ENCODE measurements around the gene ZBTB4.
A peak's percentile ranks its signal among the peaks of the same experiment; 100 is the strongest.

The ZBTB4 gene

GRCh38 chr17:7441266-7441665, 38.2 kb downstream of the ZBTB4 start:
- H3K4me3 ChIP-seq (ENCODE audit: low read depth, low read length): no peak overlapping the region
- no peak for TF ChIP-seq CTCF (IDR thresholded peaks at IDR 0.05; ENCODE audit: low read depth, low read length)
- no peak for DNase-seq (ENCODE audit: low read depth, low spot score)
- in situ Hi-C loops (cut with HindIII; ENCODE audit: low sequenced_read_pairs): no loop called here

- in situ Hi-C loops (cut with HindIII; ENCODE audit: low sequenced_read_pairs): no loop called here
- peak overlapping the region; percentile 39 for H3K4me3 ChIP-seq (ENCODE audit: low read depth, low read length)
- TF ChIP-seq CTCF (IDR thresholded peaks at IDR 0.05; ENCODE audit: low read depth, low read length): no peak
- peak; percentile 29 for DNase-seq (ENCODE audit: low read depth, low spot score)
Measured at GRCh38 chr17:7440834-7441195, 38.6 kb downstream of the ZBTB4 start.

GRCh38 chr17:7440113-7440833, 39.2 kb downstream of the ZBTB4 start:
- DNase-seq (ENCODE audit: low read depth, low spot score): peak; percentile 6
- H3K4me3 ChIP-seq (ENCODE audit: low read depth, low read length): peak overlapping the region; percentile 39
- TF ChIP-seq CTCF (IDR thresholded peaks at IDR 0.05; ENCODE audit: low read depth, low read length): no peak
- in situ Hi-C loops (cut with HindIII; ENCODE audit: low sequenced_read_pairs): no loop called here

GRCh38 chr17:7439462-7440112, 39.8 kb downstream of the ZBTB4 start, which contains the start of gene FGF11:
TSS of gene FGF11 (plus strand) at chr17:7439512. CDS start at chr17:7439621, 109 bp downstream.
- DNase-seq (ENCODE audit: low read depth, low spot score): no peak
- H3K4me3 ChIP-seq (ENCODE audit: low read depth, low read length): peak within 1 kb of the TSS; percentile 39
- in situ Hi-C loops (cut with HindIII; ENCODE audit: low sequenced_read_pairs): no loop called here
- no peak for TF ChIP-seq CTCF (IDR thresholded peaks at IDR 0.05; ENCODE audit: low read depth, low read length)

GRCh38 chr17:7438656-7439460, 40.6 kb downstream of the ZBTB4 start:
- DNase-seq (ENCODE audit: low read depth, low spot score): no peak
- no peak for TF ChIP-seq CTCF (IDR thresholded peaks at IDR 0.05; ENCODE audit: low read depth, low read length)
- in situ Hi-C loops (cut with HindIII; ENCODE audit: low sequenced_read_pairs): no loop called here
- peak overlapping the region; percentile 27 for H3K4me3 ChIP-seq (ENCODE audit: low read depth, low read length)

GRCh38 chr17:7437950-7438614, 41.3 kb downstream of the ZBTB4 start:
- TF ChIP-seq CTCF (IDR thresholded peaks at IDR 0.05; ENCODE audit: low read depth, low read length): no peak
- H3K4me3 ChIP-seq (ENCODE audit: low read depth, low read length): peak overlapping the region; percentile 27
- no peak for DNase-seq (ENCODE audit: low read depth, low spot score)
- in situ Hi-C loops (cut with HindIII; ENCODE audit: low sequenced_read_pairs): no loop called here

Measured in astrocyte of the spinal cord (primary cell).